ENCODE measurements around the gene RREB1.
A peak's percentile ranks its signal among the peaks of the same experiment; 100 is the strongest.

The RREB1 gene

GRCh38 chr6:7204726-7205125 is 97.0 kb downstream of the RREB1 start:
- H3K27ac ChIP-seq: no peak overlapping the region
- DNase-seq (ENCODE audit: low read depth, low spot score): no peak

- no peak for DNase-seq (ENCODE audit: low read depth, low spot score)
- no peak overlapping the region for H3K27ac ChIP-seq
These were observed 100.0 kb downstream of the RREB1 start for GRCh38 chr6:7207720-7208119.

- no peak for DNase-seq (ENCODE audit: low read depth, low spot score)
- no peak overlapping the region for H3K27ac ChIP-seq
These were observed 105.7 kb downstream of the RREB1 start for GRCh38 chr6:7213416-7213815.

GRCh38 chr6:7214468-7214867 is 106.7 kb downstream of the RREB1 start:
- no peak for DNase-seq (ENCODE audit: low read depth, low spot score)
- H3K27ac ChIP-seq: peak overlapping the region; percentile 96

GRCh38 chr6:7215131-7215530 is 107.4 kb downstream of the RREB1 start:
- peak overlapping the region; percentile 96 for H3K27ac ChIP-seq
- no peak for DNase-seq (ENCODE audit: low read depth, low spot score)

GRCh38 chr6:7215798-7216231 is 108.1 kb downstream of the RREB1 start:
- H3K27ac ChIP-seq: peak overlapping the region; percentile 96
- no peak for DNase-seq (ENCODE audit: low read depth, low spot score)

GRCh38 chr6:7216941-7217621 is 109.3 kb downstream of the RREB1 start:
- peak overlapping the region; percentile 96 for H3K27ac ChIP-seq
- DNase-seq (ENCODE audit: low read depth, low spot score): no peak

GRCh38 chr6:7218406-7218988 is 110.7 kb downstream of the RREB1 start:
- DNase-seq (ENCODE audit: low read depth, low spot score): no peak
- H3K27ac ChIP-seq: peak overlapping the region; percentile 96

- peak overlapping the region; percentile 96 for H3K27ac ChIP-seq
- DNase-seq (ENCODE audit: low read depth, low spot score): no peak
These were observed 111.5 kb downstream of the RREB1 start for GRCh38 chr6:7219310-7219709.

- H3K27ac ChIP-seq: no peak overlapping the region
- DNase-seq (ENCODE audit: low read depth, low spot score): no peak
These were observed 114.4 kb downstream of the RREB1 start for GRCh38 chr6:7222197-7222596.

- no peak for DNase-seq (ENCODE audit: low read depth, low spot score)
- H3K27ac ChIP-seq: no peak overlapping the region
These were observed 117.0 kb downstream of the RREB1 start for GRCh38 chr6:7224731-7225130.

- H3K27ac ChIP-seq: no peak overlapping the region
- no peak for DNase-seq (ENCODE audit: low read depth, low spot score)
These were observed 121.1 kb downstream of the RREB1 start for GRCh38 chr6:7228662-7229375.

GRCh38 chr6:7229376-7230326 is 121.9 kb downstream of the RREB1 start:
- no peak for DNase-seq (ENCODE audit: low read depth, low spot score)
- no peak overlapping the region for H3K27ac ChIP-seq

- H3K27ac ChIP-seq: no peak overlapping the region
- DNase-seq (ENCODE audit: low read depth, low spot score): no peak
These were observed 122.5 kb downstream of the RREB1 start for GRCh38 chr6:7230327-7230691.

- DNase-seq (ENCODE audit: low read depth, low spot score): no peak
- H3K27ac ChIP-seq: no peak overlapping the region
These were observed 123.4 kb downstream of the RREB1 start for GRCh38 chr6:7230956-7231713.

- DNase-seq (ENCODE audit: low read depth, low spot score): no peak
- no peak overlapping the region for H3K27ac ChIP-seq
These were observed 124.6 kb downstream of the RREB1 start for GRCh38 chr6:7232351-7232750.

GRCh38 chr6:7234547-7234946 is 126.8 kb downstream of the RREB1 start:
- H3K27ac ChIP-seq: no peak overlapping the region
- DNase-seq (ENCODE audit: low read depth, low spot score): no peak

- H3K27ac ChIP-seq: peak overlapping the region; percentile 40
- no peak for DNase-seq (ENCODE audit: low read depth, low spot score)
These were observed 128.0 kb downstream of the RREB1 start for GRCh38 chr6:7235712-7236305.
